Endothelial cell of umbilical vein (primary cell): Measurements from ENCODE around the gene RPP25L. TPM values are rescaled to one million over a fixed set of nuclear protein-coding genes. Genes with fewer than 3 reads are reported as not detected.

Experiments used
- BruUV-seq: library from RNA; stranded (reverse); fragments of 400-500 nt; replicated peaks from 2 replicates; lab custom pipeline; 2021; lab: Mats Ljungman, UMichigan
- CTCF ChIA-PET: fragments of 300-600, 350-600 bp; sonication (Branson Sonifier 250); formaldehyde crosslinking; loops from one replicate; lab custom pipeline; 2021; ENCODE audit warnings: antibody characterized with exemption, inconsistent platforms; lab: Charles Lee
- POLR2A ChIA-PET: fragments of 300-600, 350-600 bp; sonication (Branson Sonifier 250); formaldehyde crosslinking; loops from one replicate; lab custom pipeline; 2021; ENCODE audit warnings: antibody characterized with exemption, inconsistent platforms; lab: Charles Lee
- DNase-seq: peaks from one replicate; pipeline ENCODE4 v3.0.0-alpha.2; 2011; ENCODE audit warnings: low read depth, low spot score
- FAIRE-seq: peaks from 2 replicates; lab custom pipeline; 2011; peaks lifted over from hg19 to GRCh38; lab: Jason Lieb, UNC
- H2AFZ ChIP-seq: 2 replicates; pipeline ENCODE4 v1.6.0; 2012; ENCODE audit warnings: low read depth, low read length, control low read depth, inconsistent platforms
- H3K27ac ChIP-seq: 2 replicates; pipeline ENCODE4 v1.5.1; 2011; ENCODE audit warnings: low read depth, mild to moderate bottlenecking, control low read depth, low read length, moderate library complexity; ENCODE audit not compliant: insufficient read depth
- H3K27me3 ChIP-seq, 2 experiments: 2 replicates each; pipeline versions ENCODE4 v1.6.0 to v1.6.1; 2011; ENCODE audit warnings: low read length in 2 of 2, mixed read lengths in 1 of 2; ENCODE audit not compliant: control insufficient read depth in 2 of 2, insufficient read depth in 2 of 2
- H3K36me3 ChIP-seq, 2 experiments: 2 replicates in 1 of 2; 3 replicates in 1 of 2; pipeline ENCODE4 v1.5.1; 2011; ENCODE audit warnings: low read length in 2 of 2, mild to moderate bottlenecking in 1 of 2, moderate library complexity in 1 of 2; ENCODE audit not compliant: control insufficient read depth in 2 of 2, insufficient read depth in 2 of 2; ENCODE audit errors: extremely low read depth in 1 of 2
- H3K4me1 ChIP-seq: 3 replicates; pipeline ENCODE4 v1.5.1; 2011; ENCODE audit warnings: mild to moderate bottlenecking, low read length; ENCODE audit not compliant: control insufficient read depth, insufficient read depth; ENCODE audit errors: extremely low read depth
- H3K4me2 ChIP-seq: 2 replicates; pipeline ENCODE4 v1.6.1; 2011; ENCODE audit warnings: low read length, control low read depth, mixed read lengths; ENCODE audit not compliant: insufficient read depth
- H3K4me3 ChIP-seq, 3 experiments: fragments of 200-600 bp in 1 of 3; sonication (generic), shearing (Covaris generic) in 1 of 3; replicated peaks in 1 of 3; 2 replicates each; pipeline ENCODE4 v1.5.1; 2011 to 2016; ENCODE audit warnings: control low read depth in 3 of 3, low read length in 3 of 3, mild to moderate bottlenecking in 2 of 3, inconsistent platforms in 1 of 3, low read depth in 1 of 3, moderate library complexity in 1 of 3; ENCODE audit not compliant: insufficient read depth in 1 of 3
- H3K79me2 ChIP-seq: 2 replicates; pipeline ENCODE4 v1.6.0; 2012; ENCODE audit warnings: low read length, inconsistent platforms; ENCODE audit not compliant: control insufficient read depth, insufficient read depth
- H3K9ac ChIP-seq: replicated peaks from 2 replicates; pipeline ENCODE3; 2011; ENCODE audit warnings: low read length, control low read depth; ENCODE audit not compliant: insufficient read depth; ENCODE audit errors: extremely low read depth
- H3K9me1 ChIP-seq: replicated peaks from 3 replicates; pipeline ENCODE4 v1.6.0; 2011; ENCODE audit warnings: mild to moderate bottlenecking, low read length; ENCODE audit not compliant: control insufficient read depth, insufficient read depth; ENCODE audit errors: extremely low read depth
- H3K9me3 ChIP-seq: replicated peaks from 2 replicates; pipeline ENCODE4 v1.5.1; 2012; ENCODE audit warnings: low read length, inconsistent platforms; ENCODE audit not compliant: control insufficient read depth, insufficient read depth
- H4K20me1 ChIP-seq: replicated peaks from 2 replicates; pipeline ENCODE3; 2011; ENCODE audit warnings: mild to moderate bottlenecking, low read length; ENCODE audit not compliant: control insufficient read depth, insufficient read depth; ENCODE audit errors: extremely low read depth
- CTCF ChIP-seq, 2 donors: IDR thresholded peaks; 1 replicate in 1 of 2; 2 replicates in 1 of 2; pipeline ENCODE4 v1.5.1; 2011; ENCODE audit warnings: low read length in 2 of 2, mild to moderate bottlenecking in 2 of 2, moderate library complexity in 2 of 2, control low read depth in 1 of 2, inconsistent platforms in 1 of 2, low read depth in 1 of 2; ENCODE audit not compliant: insufficient read depth in 1 of 2; ENCODE audit errors: extremely low read depth in 1 of 2
- EZH2 ChIP-seq: IDR thresholded peaks from 2 replicates; pipeline ENCODE4 v1.6.1; 2012; ENCODE audit warnings: borderline replicate concordance, low read depth, mild to moderate bottlenecking, moderate library complexity, low read length, inconsistent platforms; ENCODE audit not compliant: severe bottlenecking
- FOS ChIP-seq: IDR thresholded peaks from 2 replicates; pipeline ENCODE4 v1.6.1; 2011; ENCODE audit warnings: mild to moderate bottlenecking, low read length, moderate library complexity, borderline replicate concordance; ENCODE audit not compliant: insufficient read depth
- GATA2 ChIP-seq: IDR thresholded peaks from 2 replicates; pipeline ENCODE4 v1.7.0; 2011; ENCODE audit warnings: low read depth, mild to moderate bottlenecking, moderate library complexity, mixed read lengths, low read length; ENCODE audit not compliant: insufficient read length, insufficient read depth
- JUN ChIP-seq: IDR thresholded peaks from 2 replicates; pipeline ENCODE4 v1.6.1; 2011; ENCODE audit warnings: borderline replicate concordance, low read depth; ENCODE audit not compliant: insufficient read length, insufficient read depth
- MAX ChIP-seq: IDR thresholded peaks from 2 replicates; pipeline ENCODE4 v1.6.1; 2011; ENCODE audit not compliant: insufficient read depth, insufficient read length
- MYC ChIP-seq: IDR thresholded peaks from one replicate; pipeline ENCODE4 v1.6.1; 2011; ENCODE audit warnings: mild to moderate bottlenecking, low read depth, low read length
- POLR2A ChIP-seq: IDR thresholded peaks from 2 replicates; pipeline ENCODE4 v1.6.1; 2012; ENCODE audit warnings: low read depth, mild to moderate bottlenecking, control low read depth, low read length
- POLR2AphosphoS5 ChIP-seq: IDR thresholded peaks from 2 replicates; pipeline ENCODE4 v1.6.1; 2012; ENCODE audit warnings: low read depth, mild to moderate bottlenecking, control low read depth, low read length, moderate library complexity; ENCODE audit not compliant: insufficient read depth
- dilution Hi-C: fragments of 300-500 bp; cut with MboI; formaldehyde crosslinking; loops from one replicate; pipeline ENCODE4 v1.15.0; 2019; ENCODE audit warnings: low sequenced_read_pairs; ENCODE audit not compliant: extremely low pct_ligation_motif_present
- intact Hi-C: fragments of 100-400 bp; cut with micrococcal nuclease; formaldehyde crosslinking; loops from one replicate; pipeline ENCODE4 v1.10.0; 2022
- polyA plus RNA-seq, 4 experiments: library from polyadenylated mRNA; depleted of rRNA in 3 of 4; stranded (reverse) in 3 of 4; unstranded in 1 of 4; fragments of >200 nt; gene quantifications; 2 replicates each; pipeline versions ENCODE4 v1.2.1 to v1.2.3, GENCODE V29; 2011 to 2012; ENCODE audit warnings: missing spikeins in 1 of 4
- total RNA-seq: library from RNA; stranded (reverse); gene quantifications from 2 replicates; pipeline ENCODE4 v1.2.3, GENCODE V29; 2021

RPP25L gene
- total and polyA plus RNA-seq, 2 donors (not counting 3 experiments of a cell fraction or from before 2014, with no cell fraction given), result 15.7 to 41.0 TPM

DNA sequence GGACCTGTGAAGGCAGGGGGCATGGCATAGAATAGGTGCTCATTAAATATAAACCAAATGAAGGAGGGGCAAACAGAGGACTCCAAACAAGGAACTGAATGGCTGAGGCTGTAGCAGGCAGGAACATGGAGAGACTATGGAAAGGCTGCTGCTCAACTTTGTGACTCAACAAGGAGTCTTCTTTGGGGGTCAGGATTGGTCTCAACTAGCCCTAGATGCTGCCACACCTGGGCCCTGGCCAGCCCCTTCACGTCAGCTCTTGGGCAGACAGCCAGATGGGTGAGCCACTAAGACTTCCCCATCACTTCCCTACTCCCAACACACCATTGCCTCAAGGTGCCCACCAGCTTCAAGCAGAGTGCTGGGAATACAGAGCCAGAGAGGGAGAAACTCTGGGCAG, 11.0 kb downstream of the RPP25L start:
- Histone ChIP-seq H3K79me2 (no peaks in the 10 kb centered on the region), H3K9ac (no peak overlapping the region), H3K4me2 (no peak overlapping the region), H4K20me1 (no peaks in the 10 kb centered on the region), H3K9me1 (no peaks in the 10 kb centered on the region), H3K4me1 (no peaks in the 10 kb centered on the region), H2AFZ (no peak overlapping the region), H3K4me3 (no peak overlapping the region), H3K27me3 (peaks cover 0 to 20% of the 10 kb centered on the region in 2 experiments), H3K9me3 (no peaks in the 10 kb centered on the region), H3K27ac (no peak overlapping the region), H3K36me3 (no peaks in the 10 kb centered on the region)
- no TSS peak for BruUV-seq
- dilution Hi-C loops (no loop called here), intact Hi-C loops (no loop called here)
- FAIRE-seq (no peak), DNase-seq (no peak)
- TF ChIP-seq POLR2A (no peak), FOS (no peak), CTCF (IDR thresholded peaks at IDR 0.05; ENCODE audit: extremely low read depth in 1 of 2, insufficient read depth in 1 of 2, low read depth in 1 of 2, low read length in 2 of 2) (no peak), POLR2AphosphoS5 (no peak), JUN (no peak), EZH2 (no peak), MYC (no peak), MAX (no peak), GATA2 (no peak)
- ChIA-PET POLR2A (no interaction called here), CTCF (interaction anchor here (1.2 to 1.7 kb wide), 3 partner anchors 9 to 53 kb away, joined by 3 to 12 read pairs (median 4); no protein-coding TSS in a partner anchor)
